ENCODE results near the gene HERC5.
"Not testable (repeated sequence)": the region's sequence is repeated elsewhere in the genome, so short reads cannot be mapped to it uniquely, and the experiment has no call there.

The HERC5 gene

GRCh38 chr4:88537709-88538108 lies 80.8 kb downstream of the HERC5 start:
- no peak for DNase-seq (ENCODE audit: low read depth)
- H3K4me3 ChIP-seq (ENCODE audit: low read length), result no peak overlapping the region

GRCh38 chr4:88539322-88540068 lies 82.6 kb downstream of the HERC5 start:
- H3K4me3 ChIP-seq (ENCODE audit: low read length); DNase-seq (ENCODE audit: low read depth): not testable (repeated sequence)
- peak; percentile 66 for TF ChIP-seq CTCF (conservative IDR thresholded peaks at IDR 0.05; ENCODE audit: low read depth, low read length)

More at GRCh38 chr4:88537709-88538108, 80.8 kb downstream of the HERC5 start:
- TF ChIP-seq CTCF (conservative IDR thresholded peaks at IDR 0.05; ENCODE audit: low read depth, low read length), result no peak

- no peak for TF ChIP-seq CTCF (conservative IDR thresholded peaks at IDR 0.05; ENCODE audit: low read depth, low read length)
- DNase-seq (ENCODE audit: low read depth), result no peak
- no peak overlapping the region for H3K4me3 ChIP-seq (ENCODE audit: low read length)
These were observed 92.9 kb downstream of the HERC5 start for GRCh38 chr4:88549815-88550214.
